Ovary (tissue), 9 donors: ENCODE measurements around the gene HIVEP1. TPM values are rescaled to one million over a fixed set of nuclear protein-coding genes. Genes with fewer than 3 reads are reported as not detected.

Experiments used
- DNase-seq, 5 donors: peaks; one replicate each; pipeline ENCODE4 v3.0.0-alpha.2; 2019 to 2020
- H3K27ac ChIP-seq, 2 donors: fragments of 200-600 bp; one replicate each; pipeline versions ENCODE4 v1.5.1 to v1.8.0; 2019 to 2022
- H3K27me3 ChIP-seq: fragments of 200-600 bp; one replicate; pipeline ENCODE4 v1.8.0; 2022
- H3K36me3 ChIP-seq: fragments of 200-600 bp; sonication (generic); one replicate; pipeline ENCODE4 v1.5.1; 2019
- H3K4me1 ChIP-seq: one replicate; pipeline ENCODE4 v1.8.1; 2013; ENCODE audit warnings: mild to moderate bottlenecking, moderate library complexity; ENCODE audit not compliant: insufficient read depth
- H3K4me3 ChIP-seq: fragments of 200-600 bp; sonication (generic); one replicate; pipeline ENCODE4 v1.5.1; 2017
- H3K9me3 ChIP-seq, 2 donors: fragments of 200-600 bp in 1 of 2; sonication (generic) in 1 of 2; one replicate each; pipeline versions ENCODE4 v1.5.1 to v1.8.1; 2013 to 2019; ENCODE audit warnings: mild to moderate bottlenecking in 1 of 2, moderate library complexity in 1 of 2
- EP300 ChIP-seq: sonication (generic); formaldehyde crosslinking; IDR thresholded peaks from one replicate; pipeline ENCODE4 v1.6.1; 2017; ENCODE audit warnings: antibody characterized with exemption
- POLR2A ChIP-seq: fragments of 450-650 bp; IDR thresholded peaks from one replicate; pipeline ENCODE4 v1.6.1; 2017; ENCODE audit warnings: antibody characterized with exemption, mild to moderate bottlenecking, moderate library complexity
- WGBS, 3 donors: extraction: QIAGEN DNeasy Blood & Tissue Kit in 1 of 3; methylation state at CpG; one replicate each; pipeline versions ENCODE4 v1.1.5 to v1.1.7; 2013 to 2017; 5-methylcytosine and 5-hydroxymethylcytosine counted together
- intact Hi-C, 4 donors: fragments of 100-400 bp; cut with DNase I; formaldehyde crosslinking; loops; one replicate each; pipeline versions ENCODE4 v1.11.0 to v1.15.1; 2022 to 2023
- polyA plus RNA-seq, 2 donors: library from polyadenylated mRNA; stranded (reverse); fragments of 200-250 nt in 1 of 2; fragments of 350-450 nt in 1 of 2; fragmentation: Illumina TruSeq in 1 of 2; extraction: RNeasy Lipid Tissue Mini Kit (QIAGEN cat#74804) in 1 of 2; gene quantifications; one replicate each; pipeline ENCODE4 v1.2.3, GENCODE V29; 2013 to 2014
- total RNA-seq, 7 donors: library from RNA; depleted of rRNA in 2 of 7; stranded (reverse); fragments of >200 nt in 2 of 7; fragmentation: NEBNext Ultra II Directional in 3 of 7; extraction: Animal tissue kit (Norgen Biotek cat#: 25700) in 3 of 7; gene quantifications; one replicate each; pipeline versions ENCODE4 v1.1.0 to v1.2.4, GENCODE V29; 2016 to 2023
- TF ChIP-seq, protein P1 (sequence below), 3 donors: fragments of 450-650 bp in 2 of 3; fragments of 200-600 bp in 1 of 3; IDR thresholded peaks; one replicate each; pipeline versions ENCODE4 v1.5.1 to v1.8.0; 2016 to 2022; ENCODE audit warnings: antibody characterized with exemption in 3 of 3, mild to moderate bottlenecking in 1 of 3
- donor health status: DM: no; HTN: no; CAD: no; lungs with moderate emphysema.
- donor health status: DM: no; HTN: no; CAD: no.
- donor health status: Bipolar disorder and iron deficiency.
- donor health status: DM: yes; HTN: yes; CAD: no.
- donor health status: DM: no; HTN: no; CAD: no.
- donor health status: DM: yes; HTN: yes; CAD: no.

The HIVEP1 gene
- total and polyA plus RNA-seq, 9 donors, result 11.9 to 45.0 (median 27.0) TPM

DNA sequence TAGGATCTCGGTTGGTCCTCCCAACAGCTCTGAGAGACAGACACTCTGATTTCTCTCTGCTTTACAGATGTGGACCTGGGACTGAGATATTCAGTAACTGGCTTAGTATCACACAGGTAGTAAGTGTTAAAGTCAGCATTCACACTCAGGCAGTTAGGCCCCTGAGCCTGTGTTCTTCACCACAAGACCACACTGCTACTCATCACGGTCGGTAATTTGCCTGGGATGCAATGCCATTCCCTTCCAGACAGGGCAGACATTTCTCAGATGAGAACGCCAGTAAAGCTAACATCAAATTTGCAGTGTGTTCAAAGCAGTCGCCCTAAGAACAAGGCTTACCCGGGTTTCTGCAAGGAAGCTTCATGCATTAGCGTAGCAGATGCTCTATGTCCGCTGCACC, 39.8 kb upstream of the HIVEP1 start:
- no peaks in the 10 kb centered on the region for H3K4me1 ChIP-seq
- 89 to 95% (median 89%) methylated on average over 8 of the region's 8 CpGs for WGBS, 3 donors
- intact Hi-C loops, result no loop called here

GRCh38 chr6:11972806-11973205, 39.3 kb upstream of the HIVEP1 start:
- H3K9me3 ChIP-seq, result no peaks in the 10 kb centered on the region
- TF ChIP-seq, protein P1, sequence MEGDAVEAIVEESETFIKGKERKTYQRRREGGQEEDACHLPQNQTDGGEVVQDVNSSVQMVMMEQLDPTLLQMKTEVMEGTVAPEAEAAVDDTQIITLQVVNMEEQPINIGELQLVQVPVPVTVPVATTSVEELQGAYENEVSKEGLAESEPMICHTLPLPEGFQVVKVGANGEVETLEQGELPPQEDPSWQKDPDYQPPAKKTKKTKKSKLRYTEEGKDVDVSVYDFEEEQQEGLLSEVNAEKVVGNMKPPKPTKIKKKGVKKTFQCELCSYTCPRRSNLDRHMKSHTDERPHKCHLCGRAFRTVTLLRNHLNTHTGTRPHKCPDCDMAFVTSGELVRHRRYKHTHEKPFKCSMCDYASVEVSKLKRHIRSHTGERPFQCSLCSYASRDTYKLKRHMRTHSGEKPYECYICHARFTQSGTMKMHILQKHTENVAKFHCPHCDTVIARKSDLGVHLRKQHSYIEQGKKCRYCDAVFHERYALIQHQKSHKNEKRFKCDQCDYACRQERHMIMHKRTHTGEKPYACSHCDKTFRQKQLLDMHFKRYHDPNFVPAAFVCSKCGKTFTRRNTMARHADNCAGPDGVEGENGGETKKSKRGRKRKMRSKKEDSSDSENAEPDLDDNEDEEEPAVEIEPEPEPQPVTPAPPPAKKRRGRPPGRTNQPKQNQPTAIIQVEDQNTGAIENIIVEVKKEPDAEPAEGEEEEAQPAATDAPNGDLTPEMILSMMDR (IDR thresholded peaks at IDR 0.05), result no peak
- TF ChIP-seq EP300 (no peak), POLR2A (no peak)
- no peaks in the 10 kb centered on the region for H3K27me3 ChIP-seq
- no peak for DNase-seq
- no peak overlapping the region for H3K27ac ChIP-seq
- WGBS, 3 donors, result 81 to 93% (median 87%) methylated on average over 5 of the region's 5 CpGs
- H3K4me1 ChIP-seq, result no peaks in the 10 kb centered on the region
- no peak overlapping the region for H3K4me3 ChIP-seq
- intact Hi-C loops, result no loop called here
- no peaks in the 10 kb centered on the region for H3K36me3 ChIP-seq

More for the DNA sequence above, 39.8 kb upstream of the HIVEP1 start:
- H3K9me3 ChIP-seq, result no peaks in the 10 kb centered on the region
- DNase-seq, result no peak
- H3K27me3 ChIP-seq, result no peaks in the 10 kb centered on the region
- no peak overlapping the region for H3K4me3 ChIP-seq
- no peaks in the 10 kb centered on the region for H3K36me3 ChIP-seq
- H3K27ac ChIP-seq, result no peak overlapping the region
- TF ChIP-seq, protein P1 (IDR thresholded peaks at IDR 0.05), result no peak
- TF ChIP-seq POLR2A (no peak), EP300 (no peak)

GRCh38 chr6:11973238-11973637, 38.9 kb upstream of the HIVEP1 start:
- intact Hi-C loops, result no loop called here
- Histone ChIP-seq H3K27ac (no peak overlapping the region), H3K36me3 (no peaks in the 10 kb centered on the region)

GRCh38 chr6:11974089-11974488, 38.0 kb upstream of the HIVEP1 start:
- Histone ChIP-seq H3K27ac (no peak overlapping the region), H3K4me3 (no peak overlapping the region), H3K9me3 (no peaks in the 10 kb centered on the region), H3K27me3 (no peaks in the 10 kb centered on the region), H3K4me1 (no peaks in the 10 kb centered on the region), H3K36me3 (no peaks in the 10 kb centered on the region)
- TF ChIP-seq POLR2A, result no peak
- TF ChIP-seq, protein P1 (IDR thresholded peaks at IDR 0.05), result no peak
- TF ChIP-seq EP300, result no peak
- intact Hi-C loops, result no loop called here
- no peak for DNase-seq

More at GRCh38 chr6:11973238-11973637, 38.9 kb upstream of the HIVEP1 start:
- Histone ChIP-seq H3K4me1 (no peaks in the 10 kb centered on the region), H3K27me3 (no peaks in the 10 kb centered on the region), H3K9me3 (no peaks in the 10 kb centered on the region), H3K4me3 (no peak overlapping the region)
- 89 to 94% (median 91%) methylated on average over 2 of the region's 2 CpGs for WGBS, 3 donors
- TF ChIP-seq POLR2A (no peak), EP300 (no peak)
- TF ChIP-seq, protein P1 (IDR thresholded peaks at IDR 0.05), result no peak
- DNase-seq, result no peak
